Mesodermal cell (in vitro differentiated cells): ENCODE results near the gene DACH1.

Source experiments
- H3K27ac ChIP-seq: 2 replicates; pipeline ENCODE4 v1.7.0; 2013; ENCODE audit warnings: mild to moderate bottlenecking, low read depth, low read length, moderate library complexity; ENCODE audit not compliant: severe bottlenecking
- H3K36me3 ChIP-seq: 2 replicates; pipeline ENCODE4 v1.7.1; 2013; ENCODE audit warnings: mild to moderate bottlenecking, low read length, moderate library complexity; ENCODE audit not compliant: control insufficient read depth, insufficient read depth
- H3K4me1 ChIP-seq: one replicate; pipeline ENCODE4 v1.7.1; 2013; ENCODE audit warnings: mild to moderate bottlenecking, low read length; ENCODE audit not compliant: insufficient read depth, control insufficient read depth, poor library complexity, severe bottlenecking
- H3K4me3 ChIP-seq: 2 replicates; pipeline ENCODE4 v1.7.0; 2013; ENCODE audit warnings: low read length, control low read depth, mild to moderate bottlenecking; ENCODE audit not compliant: insufficient read depth, poor library complexity, severe bottlenecking; ENCODE audit errors: extremely low read depth
- H3K9me3 ChIP-seq: 2 replicates; pipeline ENCODE4 v1.7.1; 2013; ENCODE audit warnings: mild to moderate bottlenecking, low read length, moderate library complexity; ENCODE audit not compliant: control insufficient read depth
- WGBS, 2 experiments: methylation state at CpG; one replicate each; pipeline ENCODE4 v1.1.5; 2013; ENCODE audit warnings: missing lambda C conversion rate in 2 of 2; ENCODE audit not compliant: insufficient coverage in 2 of 2; 5-methylcytosine and 5-hydroxymethylcytosine counted together

Gene DACH1

GRCh38 chr13:71609271-71609670 lies 257.7 kb downstream of the DACH1 start:
- no CpG with 5 or more reads among the region's 7 CpGs for WGBS, 2 experiments
- H3K36me3 ChIP-seq: no peaks in the 10 kb centered on the region
- H3K27ac ChIP-seq: no peak overlapping the region
- no peaks in the 10 kb centered on the region for H3K9me3 ChIP-seq
- no peak overlapping the region for H3K4me3 ChIP-seq
- no peaks in the 10 kb centered on the region for H3K4me1 ChIP-seq

- no CpG with 5 or more reads among the region's 2 CpGs for WGBS, 2 experiments
Observed at GRCh38 chr13:71607575-71607974, 259.4 kb downstream of the DACH1 start.

GRCh38 chr13:71606818-71607217 lies 260.2 kb downstream of the DACH1 start:
- Histone ChIP-seq H3K4me1 (no peaks in the 10 kb centered on the region), H3K9me3 (no peaks in the 10 kb centered on the region), H3K4me3 (no peak overlapping the region)

More at GRCh38 chr13:71607575-71607974, 259.4 kb downstream of the DACH1 start:
- no peak overlapping the region for H3K27ac ChIP-seq
- H3K4me3 ChIP-seq: no peak overlapping the region
- H3K4me1 ChIP-seq: no peaks in the 10 kb centered on the region
- H3K36me3 ChIP-seq: no peaks in the 10 kb centered on the region
- H3K9me3 ChIP-seq: no peaks in the 10 kb centered on the region

GRCh38 chr13:71605744-71606143 lies 261.3 kb downstream of the DACH1 start:
- Histone ChIP-seq H3K27ac (no peak overlapping the region), H3K9me3 (no peaks in the 10 kb centered on the region), H3K4me1 (no peaks in the 10 kb centered on the region), H3K36me3 (no peaks in the 10 kb centered on the region), H3K4me3 (no peak overlapping the region)
- WGBS, 2 experiments: 100% methylated on average over 1 of the region's 2 CpGs

More at GRCh38 chr13:71606818-71607217, 260.2 kb downstream of the DACH1 start:
- Histone ChIP-seq H3K36me3 (no peaks in the 10 kb centered on the region), H3K27ac (no peak overlapping the region)

GRCh38 chr13:71603255-71603654 lies 263.7 kb downstream of the DACH1 start:
- H3K4me3 ChIP-seq: no peak overlapping the region
- WGBS, 2 experiments: 71% methylated on average over 1 of the region's 2 CpGs; no CpG with 5 or more reads in 1 of the 2 experiments
- no peaks in the 10 kb centered on the region for H3K4me1 ChIP-seq
- H3K36me3 ChIP-seq: no peaks in the 10 kb centered on the region
- no peaks in the 10 kb centered on the region for H3K9me3 ChIP-seq
- H3K27ac ChIP-seq: no peak overlapping the region

- H3K4me1 ChIP-seq: no peaks in the 10 kb centered on the region
- H3K36me3 ChIP-seq: no peaks in the 10 kb centered on the region
- no peaks in the 10 kb centered on the region for H3K9me3 ChIP-seq
- H3K27ac ChIP-seq: no peak overlapping the region
- H3K4me3 ChIP-seq: no peak overlapping the region
- 100% methylated on average over 1 of the region's 3 CpGs; no CpG with 5 or more reads in 1 of the 2 experiments for WGBS, 2 experiments
Observed at GRCh38 chr13:71602344-71602743, 264.7 kb downstream of the DACH1 start.

DNA sequence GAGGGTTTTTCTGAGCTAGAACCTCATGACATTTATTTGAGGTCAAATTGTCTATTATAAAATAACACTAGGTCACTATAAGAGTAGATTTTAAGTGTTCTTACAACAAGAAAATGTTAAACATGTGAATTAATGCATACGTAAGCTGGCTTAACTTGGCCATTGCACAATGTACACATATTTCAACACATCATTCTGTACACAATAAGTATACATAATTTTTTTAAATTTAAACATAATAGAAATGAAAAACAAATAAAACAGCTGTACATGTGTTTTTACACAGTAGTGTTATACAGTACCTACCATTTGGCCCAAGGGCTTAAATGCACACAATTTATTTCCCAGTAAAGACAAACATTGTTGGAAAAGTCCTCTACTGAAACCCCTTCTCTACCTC lies 269.9 kb downstream of the DACH1 start:
- Histone ChIP-seq H3K36me3 (no peaks in the 10 kb centered on the region), H3K4me3 (no peak overlapping the region), H3K27ac (no peak overlapping the region), H3K9me3 (no peaks in the 10 kb centered on the region), H3K4me1 (no peaks in the 10 kb centered on the region)
- WGBS, 2 experiments: no CpG with 5 or more reads among the region's 1 CpG

DNA sequence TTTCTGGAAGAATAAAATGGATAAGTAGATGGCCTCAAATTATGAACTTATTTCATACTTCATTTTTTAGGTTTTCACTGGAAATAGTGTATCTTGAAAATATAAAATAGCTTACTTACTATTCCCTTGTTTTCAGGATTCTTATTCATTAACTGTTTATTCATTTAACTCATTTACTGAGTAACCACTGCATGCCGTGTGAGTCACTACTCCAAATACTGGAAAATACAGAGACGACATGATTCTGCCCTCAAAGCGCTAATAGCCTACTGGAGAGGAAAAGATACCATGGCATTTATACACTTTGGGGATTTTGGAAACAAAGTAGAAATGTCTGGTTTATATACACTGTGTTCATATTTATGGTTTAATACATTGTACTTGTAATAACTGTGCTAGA lies 270.9 kb downstream of the DACH1 start:
- H3K9me3 ChIP-seq: no peaks in the 10 kb centered on the region
- no peak overlapping the region for H3K27ac ChIP-seq
- no peaks in the 10 kb centered on the region for H3K36me3 ChIP-seq
- H3K4me3 ChIP-seq: no peak overlapping the region
- WGBS, 2 experiments: 94% methylated on average over 3 of the region's 3 CpGs; no CpG with 5 or more reads in 1 of the 2 experiments
- no peaks in the 10 kb centered on the region for H3K4me1 ChIP-seq

DNA sequence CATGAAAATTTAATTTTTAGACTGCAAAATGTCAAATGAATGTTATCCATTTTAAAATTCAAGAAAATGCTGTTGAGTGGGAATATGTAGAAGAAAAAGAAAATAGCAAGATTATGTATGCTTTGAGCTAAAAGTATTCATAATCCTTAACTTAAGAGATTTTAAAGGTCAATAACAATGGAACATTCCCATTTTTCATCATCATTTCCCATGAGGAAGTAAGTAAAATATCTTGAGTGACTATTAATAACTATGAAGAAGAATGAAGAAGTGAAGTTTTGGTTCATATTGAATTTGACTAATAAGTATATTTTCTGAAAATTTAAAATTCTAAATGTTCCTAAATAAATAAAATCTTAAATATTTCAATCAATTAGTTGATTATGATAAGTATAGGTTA lies 273.4 kb downstream of the DACH1 start:
- Histone ChIP-seq H3K27ac (no peak overlapping the region), H3K4me1 (no peaks in the 10 kb centered on the region), H3K9me3 (no peaks in the 10 kb centered on the region), H3K36me3 (no peaks in the 10 kb centered on the region), H3K4me3 (no peak overlapping the region)

DNA sequence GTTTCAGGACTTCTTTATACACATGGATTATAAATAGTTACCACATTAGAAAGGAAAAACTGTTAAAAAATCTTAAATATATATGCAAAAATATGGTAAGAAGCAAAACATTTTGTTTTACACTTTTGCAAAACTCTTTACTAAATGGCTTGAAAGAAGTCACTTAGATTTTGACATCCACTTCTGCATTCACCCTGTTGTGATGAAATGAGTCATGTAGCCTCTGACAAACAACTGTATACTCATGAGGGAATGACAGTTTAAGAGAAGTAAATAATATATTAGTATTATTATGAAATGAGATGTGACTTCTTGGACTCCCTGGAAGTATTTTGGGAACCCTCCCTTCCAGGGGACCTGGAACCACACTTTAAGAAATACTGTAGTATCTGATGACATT lies 275.6 kb downstream of the DACH1 start:
- no peak overlapping the region for H3K4me3 ChIP-seq
- H3K9me3 ChIP-seq: no peaks in the 10 kb centered on the region
- H3K4me1 ChIP-seq: no peaks in the 10 kb centered on the region
- no peak overlapping the region for H3K27ac ChIP-seq
- H3K36me3 ChIP-seq: no peaks in the 10 kb centered on the region

GRCh38 chr13:71590654-71591148 lies 276.3 kb downstream of the DACH1 start:
- H3K9me3 ChIP-seq: no peaks in the 10 kb centered on the region
- WGBS, 2 experiments: 75 to 100% methylated on average over 1 to 2 of the region's 3 CpGs
- H3K27ac ChIP-seq: no peak overlapping the region
- no peaks in the 10 kb centered on the region for H3K4me1 ChIP-seq
- H3K36me3 ChIP-seq: no peaks in the 10 kb centered on the region
- H3K4me3 ChIP-seq: no peak overlapping the region
